Omental fat pad (tissue), 4 donors: ENCODE measurements around the gene STARD10. TPM values are rescaled to one million over a fixed set of nuclear protein-coding genes. Genes with fewer than 3 reads are reported as not detected.
"Not testable (repeated sequence)": the region's sequence is repeated elsewhere in the genome, so short reads cannot be mapped to it uniquely, and the experiment has no call there.

Experiments
- ATAC-seq: fragments of 150-250 bp; one replicate; pipeline ENCODE4 v1.9.1; 2016; ENCODE audit warnings: mild to moderate bottlenecking, moderate library complexity; ENCODE audit not compliant: low FRiP score
- DNase-seq: peaks from one replicate; pipeline ENCODE4 v3.0.0-alpha.2; 2019; ENCODE audit warnings: low spot score
- CTCF ChIP-seq, 3 donors: fragments of 450-650 bp; IDR thresholded peaks; one replicate each; pipeline ENCODE4 v1.5.1; 2016 to 2017; ENCODE audit warnings: antibody characterized with exemption in 3 of 3, mild to moderate bottlenecking in 3 of 3, moderate library complexity in 2 of 3
- total RNA-seq, 4 donors: library from RNA; depleted of rRNA; stranded (reverse); fragments of >200 nt; gene quantifications; one replicate each; pipeline ENCODE4 v1.1.0, GENCODE V29; 2016

The STARD10 gene
- total RNA-seq, 4 donors from 2014 or later: 10.9 to 20.6 (median 15.4) TPM

GRCh38 chr11:72829884-72830533 is 36.2 kb upstream of the STARD10 start:
- ATAC-seq: no peak
- no peak for TF ChIP-seq CTCF (IDR thresholded peaks at IDR 0.05)
- DNase-seq: no peak

- ATAC-seq (no peak), DNase-seq (no peak)
- TF ChIP-seq CTCF (IDR thresholded peaks at IDR 0.05): no peak
Observed at GRCh38 chr11:72829178-72829577, 35.3 kb upstream of the STARD10 start.

- ATAC-seq (no peak), DNase-seq (no peak)
- TF ChIP-seq CTCF (IDR thresholded peaks at IDR 0.05): no peak
Observed at GRCh38 chr11:72828692-72829101, 34.9 kb upstream of the STARD10 start.

- DNase-seq: no peak
- TF ChIP-seq CTCF (IDR thresholded peaks at IDR 0.05): no peak
Observed at GRCh38 chr11:72828081-72828567, 34.3 kb upstream of the STARD10 start.

GRCh38 chr11:72827656-72828055 is 33.8 kb upstream of the STARD10 start:
- ATAC-seq, DNase-seq: not testable (repeated sequence)

More at GRCh38 chr11:72828081-72828567, 34.3 kb upstream of the STARD10 start:
- no peak for ATAC-seq

- TF ChIP-seq CTCF (IDR thresholded peaks at IDR 0.05): no peak
- no peak for ATAC-seq
- no peak for DNase-seq
Observed at GRCh38 chr11:72826942-72827480, 33.2 kb upstream of the STARD10 start.

- TF ChIP-seq CTCF (IDR thresholded peaks at IDR 0.05): no peak
Observed at GRCh38 chr11:72826191-72826941, 32.5 kb upstream of the STARD10 start.

More at GRCh38 chr11:72826191-72826941, 32.5 kb upstream of the STARD10 start:
- DNase-seq (no peak), ATAC-seq (no peak)
